Activated CD4-positive, alpha-beta T cell treated with anti-CD3 and anti-CD28 coated beads, Interleukin-2, amount 50 U/mL, for 16 hours (primary cell): Measurements from ENCODE around the gene VTN.

ENCODE experiments used
- DNase-seq: peaks from one replicate; pipeline ENCODE4 v3.0.0-alpha.2; 2020

VTN gene

GRCh38 chr17:28317966-28318758, 51.9 kb downstream of the VTN start:
- DNase-seq: no peak
